HCT116 (cell line): Measurements from ENCODE around the gene RCOR3. TPM values are rescaled to one million over a fixed set of nuclear protein-coding genes. Genes with fewer than 3 reads are reported as not detected.

ENCODE experiments used
- ATAC-seq: fragments of 200-7000 bp; cut with Tn5 transposase; 2 replicates; pipeline ENCODE4 v1.9.1; 2020; ENCODE audit warnings: mild to moderate bottlenecking, moderate library complexity
- BruUV-seq: library from RNA; stranded (reverse); fragments of 400-500 nt; replicated peaks from 2 replicates; lab custom pipeline; 2021; lab: Mats Ljungman, UMichigan
- CTCF ChIA-PET: fragments of 300-600 bp; sonication (Branson Sonifier 250); formaldehyde crosslinking; loops from one replicate; lab custom pipeline; 2021; ENCODE audit warnings: antibody characterized with exemption; lab: Charles Lee
- POLR2A ChIA-PET: fragments of 300-600, 350-600 bp; sonication (Branson Sonifier 250); formaldehyde crosslinking; loops from one replicate; lab custom pipeline; 2021; ENCODE audit warnings: antibody characterized with exemption; lab: Charles Lee
- RAD21 ChIA-PET, 2 experiments: fragments of 300-600 bp; sonication (Branson Sonifier 250); formaldehyde crosslinking; loops; one replicate each; lab custom pipeline; 2023; ENCODE audit warnings: low total read pairs in 2 of 2; ENCODE audit not compliant: uncharacterized antibody in 2 of 2, unreplicated experiment in 2 of 2, low non-redundant PET in 1 of 2; lab: Charles Lee
- DNase-seq: peaks from one replicate; pipeline ENCODE4 v3.0.0-alpha.2; 2010; ENCODE audit warnings: low read depth, low spot score
- H2AFZ ChIP-seq: fragments of 200-600 bp; shearing (Covaris generic), sonication (generic); 2 replicates; pipeline ENCODE4 v1.6.1; 2017; ENCODE audit warnings: low read depth, mixed run types, mixed read lengths, antibody characterized with exemption, low read length; ENCODE audit not compliant: poor library complexity, severe bottlenecking
- H3K27ac ChIP-seq: 2 replicates; pipeline ENCODE4 v1.5.1; 2012; ENCODE audit warnings: low read depth, low read length
- H3K27me3 ChIP-seq: fragments of 200-600 bp; sonication (generic); 2 replicates; pipeline ENCODE4 v1.6.1; 2016; ENCODE audit warnings: mixed run types, low read length, mixed read lengths; ENCODE audit not compliant: insufficient read depth
- H3K36me3 ChIP-seq, 2 experiments: fragments of 200-500 bp in 1 of 2; fragments of 200-600 bp in 1 of 2; sonication (Bioruptor generic) in 1 of 2; sonication (generic) in 1 of 2; 2 replicates each; pipeline versions ENCODE4 v1.5.1 to v1.6.1; 2014 to 2016; ENCODE audit warnings: low read length in 2 of 2, inconsistent platforms in 1 of 2, mixed read lengths in 1 of 2, mixed run types in 1 of 2; ENCODE audit not compliant: insufficient read depth in 2 of 2, control insufficient read depth in 1 of 2
- H3K4me1 ChIP-seq, 2 experiments: fragments of 200-600 bp in 1 of 2; sonication (generic) in 1 of 2; 2 replicates each; pipeline versions ENCODE4 v1.5.1 to v1.6.1; 2012 to 2017; ENCODE audit warnings: low read length in 2 of 2, inconsistent platforms in 1 of 2, mild to moderate bottlenecking in 1 of 2, mixed read lengths in 1 of 2, mixed run types in 1 of 2, moderate library complexity in 1 of 2; ENCODE audit not compliant: insufficient read depth in 2 of 2, control insufficient read depth in 1 of 2
- H3K4me2 ChIP-seq: fragments of 200-600 bp; sonication (generic); 2 replicates; pipeline ENCODE4 v1.6.1; 2017; ENCODE audit warnings: mixed run types, low read length, mixed read lengths
- H3K4me3 ChIP-seq, 2 experiments: fragments of 200-600 bp in 1 of 2; sonication (generic) in 1 of 2; replicated peaks in 1 of 2; 2 replicates each; pipeline ENCODE4 v1.5.1; 2011 to 2016; ENCODE audit warnings: low read length in 2 of 2, control low read depth in 1 of 2, low read depth in 1 of 2, mild to moderate bottlenecking in 1 of 2, mixed read lengths in 1 of 2, mixed run types in 1 of 2
- H3K79me2 ChIP-seq: fragments of 200-600 bp; sonication (generic); 2 replicates; pipeline ENCODE4 v1.6.1; 2017; ENCODE audit warnings: mild to moderate bottlenecking, mixed run types, low read length, moderate library complexity, mixed read lengths; ENCODE audit not compliant: insufficient read depth
- H3K9ac ChIP-seq: fragments of 200-600 bp; sonication (generic); 2 replicates; pipeline ENCODE4 v1.6.1; 2016; ENCODE audit warnings: low read length, mixed read lengths
- H3K9me2 ChIP-seq: fragments of 200-600 bp; sonication (generic), shearing (Covaris generic); 2 replicates; pipeline ENCODE4 v1.6.1; 2017; ENCODE audit warnings: mixed run types, mild to moderate bottlenecking, moderate library complexity; ENCODE audit not compliant: insufficient read depth
- H3K9me3 ChIP-seq, 2 experiments: fragments of 200-500 bp in 1 of 2; fragments of 200-600 bp in 1 of 2; sonication (Bioruptor generic) in 1 of 2; sonication (generic) in 1 of 2; 2 replicates each; pipeline ENCODE4 v1.6.1; 2014 to 2017; ENCODE audit warnings: low read length in 2 of 2, mixed read lengths in 2 of 2, inconsistent platforms in 1 of 2, low read depth in 1 of 2, mild to moderate bottlenecking in 1 of 2, mixed run types in 1 of 2, moderate library complexity in 1 of 2; ENCODE audit not compliant: control insufficient read depth in 1 of 2, insufficient read depth in 1 of 2
- H4K20me1 ChIP-seq: fragments of 200-600 bp; sonication (generic), shearing (Covaris generic); 2 replicates; pipeline ENCODE4 v1.6.1; 2017; ENCODE audit warnings: mixed run types, mild to moderate bottlenecking, moderate library complexity; ENCODE audit not compliant: insufficient read depth
- ATF3 ChIP-seq: IDR thresholded peaks from 2 replicates; pipeline ENCODE4 v1.6.1; 2012
- CEBPB ChIP-seq: IDR thresholded peaks from 2 replicates; pipeline ENCODE4 v1.6.1; 2012; ENCODE audit warnings: low read depth
- CTCF ChIP-seq, 3 experiments: fragments of 200-600 bp in 1 of 3; sonication (generic) in 1 of 3; IDR thresholded peaks in 2 of 3; conservative IDR thresholded peaks in 1 of 3; 2 replicates each; pipeline ENCODE4 v1.5.1; 2012 to 2017; ENCODE audit warnings: low read depth in 2 of 3, low read length in 2 of 3, antibody characterized with exemption in 1 of 3, borderline replicate concordance in 1 of 3, control low read depth in 1 of 3, mild to moderate bottlenecking in 1 of 3, mixed read lengths in 1 of 3, mixed run types in 1 of 3, moderate library complexity in 1 of 3; ENCODE audit not compliant: insufficient read depth in 1 of 3
- EGR1 ChIP-seq: IDR thresholded peaks from 2 replicates; pipeline ENCODE4 v1.6.1; 2012; ENCODE audit warnings: low read depth
- ELF1 ChIP-seq: IDR thresholded peaks from 2 replicates; pipeline ENCODE4 v1.6.1; 2012; ENCODE audit warnings: low read depth, borderline replicate concordance
- EZH2 ChIP-seq: fragments of 200-600 bp; sonication (generic); IDR thresholded peaks from 2 replicates; pipeline ENCODE4 v1.6.1; 2017; ENCODE audit warnings: antibody characterized with exemption, mixed run types
- EZH2phosphoT487 ChIP-seq: fragments of 200-600 bp; IDR thresholded peaks from 2 replicates; pipeline ENCODE4 v1.6.1; 2018; ENCODE audit warnings: antibody characterized with exemption, borderline replicate concordance
- FOSL1 ChIP-seq: IDR thresholded peaks from 2 replicates; pipeline ENCODE4 v1.6.1; 2012; ENCODE audit warnings: low read depth
- JUND ChIP-seq: IDR thresholded peaks from 2 replicates; pipeline ENCODE4 v1.6.1; 2012
- POLR2A ChIP-seq: IDR thresholded peaks from 2 replicates; pipeline ENCODE4 v1.7.0; 2011; ENCODE audit warnings: borderline replicate concordance; ENCODE audit not compliant: insufficient read depth, insufficient read length; ENCODE audit errors: extremely low read depth
- POLR2AphosphoS5 ChIP-seq: IDR thresholded peaks from 2 replicates; pipeline ENCODE4 v1.6.1; 2011; ENCODE audit warnings: mild to moderate bottlenecking, low read depth, low read length, moderate library complexity
- RAD21 ChIP-seq: IDR thresholded peaks from 2 replicates; pipeline ENCODE4 v1.6.1; 2012; ENCODE audit warnings: low read depth, mild to moderate bottlenecking
- REST ChIP-seq: IDR thresholded peaks from 2 replicates; pipeline ENCODE4 v1.6.1; 2012; ENCODE audit warnings: low read depth
- SP1 ChIP-seq: IDR thresholded peaks from 2 replicates; pipeline ENCODE4 v1.6.1; 2012; ENCODE audit warnings: low read depth
- SRF ChIP-seq: IDR thresholded peaks from 2 replicates; pipeline ENCODE4 v1.6.1; 2012; ENCODE audit warnings: low read depth
- TCF7L2 ChIP-seq: IDR thresholded peaks from 2 replicates; pipeline ENCODE4 v1.7.0; 2011; ENCODE audit warnings: borderline replicate concordance, inconsistent platforms; ENCODE audit not compliant: insufficient read depth, insufficient read length; ENCODE audit errors: extremely low read depth
- YY1 ChIP-seq: IDR thresholded peaks from 2 replicates; pipeline ENCODE4 v1.6.1; 2011; ENCODE audit warnings: low read length, low read depth, moderate library complexity, mild to moderate bottlenecking; ENCODE audit not compliant: insufficient replicate concordance; ENCODE audit errors: extremely low read depth
- ZNF274 ChIP-seq: fragments of 200-500 bp; sonication (Bioruptor generic); IDR thresholded peaks from 2 replicates; pipeline ENCODE4 v1.6.1; 2014; ENCODE audit warnings: mild to moderate bottlenecking, low read depth, low read length, inconsistent platforms
- intact Hi-C: fragments of 100-400 bp; cut with micrococcal nuclease; formaldehyde crosslinking; loops from 2 replicates; pipeline ENCODE4 v1.10.0; 2022
- total RNA-seq: library from RNA; stranded (reverse); gene quantifications from one replicate; pipeline ENCODE4 v1.2.1, GENCODE V29; 2021; ENCODE audit not compliant: unreplicated experiment

RCOR3 gene
- total RNA-seq, 1 experiment from 2014 or later, result 25.7 TPM

- BruUV-seq, result no TSS peak
- no peaks in the 10 kb centered on the region for H3K9me3 ChIP-seq
- no peak overlapping the region for H3K4me3 ChIP-seq
- intact Hi-C loops, result no loop called here
- no peaks in the 10 kb centered on the region for H3K79me2 ChIP-seq
- no peak overlapping the region for H3K9ac ChIP-seq
- ChIA-PET RAD21 (no interaction called here), POLR2A (no interaction called here), CTCF (no interaction called here)
- no peaks in the 10 kb centered on the region for H3K27me3 ChIP-seq
- no peaks in the 10 kb centered on the region for H4K20me1 ChIP-seq
- no peaks in the 10 kb centered on the region for H3K9me2 ChIP-seq
- H3K4me1 ChIP-seq, result peaks cover 3 to 21% of the 10 kb centered on the region in 2 experiments; a peak in 2 of 4 replicates
- no peaks in the 10 kb centered on the region for H3K36me3 ChIP-seq
- H3K27ac ChIP-seq, result no peak overlapping the region
- DNase-seq (no peak), ATAC-seq (no peak)
- no peak overlapping the region for H2AFZ ChIP-seq
- H3K4me2 ChIP-seq, result no peak overlapping the region
- TF ChIP-seq RAD21 (no peak), FOSL1 (no peak), SP1 (no peak), TCF7L2 (no peak), YY1 (no peak), EZH2 (no peak), CTCF (IDR thresholded peaks at IDR 0.05 in 2 of 3, conservative IDR thresholded peaks at IDR 0.05 in 1 of 3; ENCODE audit: borderline replicate concordance in 1 of 3, insufficient read depth in 1 of 3, low read depth in 2 of 3, low read length in 2 of 3) (no peak), SRF (no peak), POLR2AphosphoS5 (no peak), CEBPB (no peak), ELF1 (no peak), POLR2A (no peak), EZH2phosphoT487 (no peak), REST (no peak), JUND (no peak), EGR1 (no peak), ATF3 (no peak), ZNF274 (no peak)
Measured at GRCh38 chr1:211345719-211346118, 86.6 kb downstream of the RCOR3 start.
